HepG2 (cell line): Measurements from ENCODE around the gene MXD1. TPM values are rescaled to one million over a fixed set of nuclear protein-coding genes. Genes with fewer than 3 reads are reported as not detected.

Source experiments
- ATAC-seq: fragments of 200-7000 bp; cut with Tn5 transposase; 3 replicates; pipeline ENCODE4 v1.9.1; 2020; ENCODE audit warnings: mild to moderate bottlenecking, moderate library complexity
- BruUV-seq: library from RNA; stranded (reverse); fragments of 400-500 nt; replicated peaks from 2 replicates; lab custom pipeline; 2021; lab: Mats Ljungman, UMichigan
- CTCF ChIA-PET: fragments of 300-600 bp; formaldehyde crosslinking; extraction: SDS; loops from one replicate; lab custom pipeline; 2021; ENCODE audit warnings: low total read pairs, inconsistent platforms, low intra/inter-chr PET ratio; lab: Yijun Ruan, JAX
- POLR2A ChIA-PET: fragments of 350-600 bp; sonication (Branson Sonifier 250); formaldehyde crosslinking; loops from one replicate; lab custom pipeline; 2020; ENCODE audit warnings: antibody characterized with exemption, inconsistent platforms; lab: Yijun Ruan, JAX
- DNase-seq: peaks from one replicate; pipeline ENCODE4 v3.0.0-alpha.2; 2015; ENCODE audit warnings: low spot score
- FAIRE-seq: peaks from 3 replicates; lab custom pipeline; 2011; peaks lifted over from hg19 to GRCh38; lab: Jason Lieb, UNC
- H2AFZ ChIP-seq: one replicate; pipeline ENCODE4 v1.6.1; 2011; ENCODE audit warnings: low read length, inconsistent platforms
- H3K27ac ChIP-seq: fragments of 300-600 bp; 3 replicates; pipeline ENCODE4 v1.8.0; 2011; ENCODE audit warnings: mixed run types, mild to moderate bottlenecking, mixed read lengths, low read length, inconsistent platforms; ENCODE audit not compliant: insufficient read depth; ENCODE audit errors: extremely low read length
- H3K27me3 ChIP-seq, 2 experiments: fragments of 200-600 bp in 1 of 2; 2 replicates in 1 of 2; 3 replicates in 1 of 2; pipeline versions ENCODE4 v1.6.0 to v1.8.0; 2011; ENCODE audit warnings: low read length in 2 of 2, mild to moderate bottlenecking in 2 of 2, moderate library complexity in 2 of 2, inconsistent platforms in 1 of 2; ENCODE audit not compliant: insufficient read depth in 2 of 2, control insufficient read depth in 1 of 2
- H3K36me3 ChIP-seq, 2 experiments: fragments of 200-600 bp in 1 of 2; replicated peaks in 1 of 2; 2 replicates in 1 of 2; 3 replicates in 1 of 2; pipeline versions ENCODE4 v1.5.1 to v1.8.0; 2011; ENCODE audit warnings: low read length in 2 of 2, inconsistent platforms in 1 of 2; ENCODE audit not compliant: insufficient read depth in 2 of 2, control insufficient read depth in 1 of 2
- H3K4me1 ChIP-seq: 2 replicates; pipeline ENCODE4 v1.5.1; 2012; ENCODE audit warnings: low read length, inconsistent platforms; ENCODE audit not compliant: insufficient read depth
- H3K4me2 ChIP-seq: 2 replicates; pipeline ENCODE4 v1.6.0; 2011; ENCODE audit warnings: low read depth, low read length, inconsistent platforms
- H3K4me3 ChIP-seq, 3 experiments: fragments of 200-600 bp in 1 of 3; sonication (generic), shearing (Covaris generic) in 1 of 3; replicated peaks in 1 of 3; 2 replicates each; pipeline ENCODE4 v1.5.1; 2011 to 2016; ENCODE audit warnings: low read length in 3 of 3, inconsistent platforms in 2 of 3, low read depth in 2 of 3, mild to moderate bottlenecking in 2 of 3, control low read depth in 1 of 3, mixed read lengths in 1 of 3; ENCODE audit not compliant: insufficient read depth in 1 of 3
- H3K79me2 ChIP-seq: one replicate; pipeline ENCODE4 v1.6.1; 2011; ENCODE audit warnings: low read length, inconsistent platforms; ENCODE audit not compliant: insufficient read depth
- H3K9ac ChIP-seq: 2 replicates; pipeline ENCODE4 v1.6.0; 2011; ENCODE audit warnings: mild to moderate bottlenecking, low read depth, low read length, inconsistent platforms; ENCODE audit not compliant: insufficient read depth
- H3K9me3 ChIP-seq: 2 replicates; pipeline ENCODE4 v1.5.1; 2012; ENCODE audit warnings: mild to moderate bottlenecking, low read length
- H4K20me1 ChIP-seq: 2 replicates; pipeline ENCODE4 v1.6.0; 2011; ENCODE audit warnings: inconsistent platforms, mild to moderate bottlenecking, low read length, moderate library complexity; ENCODE audit not compliant: insufficient read depth
- CREBL2 ChIP-seq: sonication (generic); formaldehyde crosslinking; IDR thresholded peaks from 2 replicates; pipeline ENCODE4 v1.8.1; 2023; ENCODE audit warnings: missing genetic modification reagents, mild to moderate bottlenecking, borderline replicate concordance
- FOSL2 ChIP-seq: sonication (generic); formaldehyde crosslinking; IDR thresholded peaks from 2 replicates; pipeline ENCODE4 v1.4.0; 2020; ENCODE audit warnings: missing genetic modification reagents
- GATAD1 ChIP-seq: IDR thresholded peaks from 2 replicates; pipeline ENCODE4 v1.6.1; 2016; ENCODE audit warnings: missing genetic modification reagents, missing compliant biosample characterization
- IKZF5 ChIP-seq: IDR thresholded peaks from 2 replicates; pipeline ENCODE4 v1.6.1; 2018; ENCODE audit warnings: missing genetic modification reagents, mild to moderate bottlenecking, missing compliant biosample characterization
- MXI1 ChIP-seq: IDR thresholded peaks from 3 replicates; pipeline ENCODE4 v1.6.1; 2012; ENCODE audit warnings: low read depth, low read length, inconsistent platforms, borderline replicate concordance
- PBX3 ChIP-seq: sonication (generic); formaldehyde crosslinking; IDR thresholded peaks from 2 replicates; pipeline ENCODE4 v1.8.1; 2023; ENCODE audit warnings: missing genetic modification reagents, inconsistent platforms, borderline replicate concordance
- RNF2 ChIP-seq: fragments of 450-650 bp; conservative IDR thresholded peaks from 2 replicates; pipeline ENCODE4 v1.6.1; 2016; ENCODE audit warnings: low read depth
- TARDBP ChIP-seq: sonication (generic); formaldehyde crosslinking; IDR thresholded peaks from 2 replicates; pipeline ENCODE4 v1.8.0; 2022; ENCODE audit warnings: mild to moderate bottlenecking, missing genetic modification reagents
- TEAD3 ChIP-seq: optimal IDR thresholded peaks from 2 replicates; pipeline ENCODE3; 2016; ENCODE audit warnings: borderline replicate concordance
- TGIF2 ChIP-seq: IDR thresholded peaks from 2 replicates; pipeline ENCODE4 v1.6.1; 2016; ENCODE audit warnings: control low read depth, missing compliant biosample characterization
- ZGPAT ChIP-seq: IDR thresholded peaks from 2 replicates; pipeline ENCODE4 v1.6.1; 2016; ENCODE audit warnings: mild to moderate bottlenecking
- ZNF607 ChIP-seq: sonication (generic); formaldehyde crosslinking; IDR thresholded peaks from 2 replicates; pipeline ENCODE4 v1.5.1; 2020; ENCODE audit warnings: missing genetic modification reagents, mild to moderate bottlenecking, borderline replicate concordance
- ZNF687 ChIP-seq: sonication (generic); formaldehyde crosslinking; IDR thresholded peaks from 2 replicates; pipeline ENCODE4 v1.5.1; 2020; ENCODE audit warnings: mild to moderate bottlenecking, missing genetic modification reagents, moderate library complexity
- WGBS: methylation state at CpG from one replicate; pipeline ENCODE4 v1.1.6; 2017; ENCODE audit warnings: low lambda C conversion rate; 5-methylcytosine and 5-hydroxymethylcytosine counted together
- in situ Hi-C: cut with HindIII; loops from 2 replicates; pipeline ENCODE4 v1.10.0; 2017; ENCODE audit warnings: low pct_unique_long_range_greater_than_20kb; ENCODE audit not compliant: extremely low pct_ligation_motif_present
- intact Hi-C: fragments of 100-400 bp; cut with micrococcal nuclease; formaldehyde crosslinking; loops from one replicate; pipeline ENCODE4 v1.10.0; 2022; ENCODE audit not compliant: unreplicated experiment
- polyA plus RNA-seq, 8 experiments: library from polyadenylated mRNA; depleted of rRNA in 3 of 8; stranded (reverse) in 7 of 8; unstranded in 1 of 8; fragments of >200 nt; fragmentation: Illumina TruSeq in 4 of 8; extraction: Trizol in 4 of 8; gene quantifications; 2 replicates each; pipeline versions ENCODE4 v1.2.1 to v1.2.3, GENCODE V29; 2011 to 2016; ENCODE audit warnings: low read depth in 4 of 8, missing spikeins in 1 of 8, mixed read lengths in 1 of 8; ENCODE audit not compliant: insufficient read depth in 1 of 8
- total RNA-seq, 5 experiments: library from RNA; depleted of rRNA; stranded (reverse); fragments of >200 nt; fragmentation: Illumina TruSeq; extraction: Trizol; gene quantifications; 2 replicates each; pipeline ENCODE4 v1.2.3, GENCODE V29; 2016; ENCODE audit warnings: low read depth in 1 of 5

The MXD1 gene
- total and polyA plus RNA-seq, 2 of the 13 experiments (the other 11 are each of a cell fraction or from before 2014, with no cell fraction given), result 6.4 to 14.9 TPM

- Histone ChIP-seq H2AFZ (no peak overlapping the region), H3K9ac (no peak overlapping the region), H3K4me1 (peaks cover 31% of the 10 kb centered on the region), H3K27ac (no peak overlapping the region), H3K4me2 (peak overlapping the region; percentile 27), H3K36me3 (no peaks in the 10 kb centered on the region), H3K79me2 (no peaks in the 10 kb centered on the region), H3K4me3 (no peak overlapping the region), H4K20me1 (no peaks in the 10 kb centered on the region), H3K27me3 (peaks cover 0 to 25% of the 10 kb centered on the region in 2 experiments; a peak in 2 of 5 replicates), H3K9me3 (no peaks in the 10 kb centered on the region)
- POLR2A ChIA-PET, result interaction anchor here (1.0 to 3.3 kb wide), 4 partner anchors 9 to 40 kb away, joined by 3 to 20 read pairs (median 3); partner anchors contain the start of gene MXD1
- CTCF ChIA-PET, result no interaction called here
- WGBS, result 83% methylated on average over 3 of the region's 11 CpGs
- in situ Hi-C loops, result no loop called here
- TF ChIP-seq ZNF687 (CRISPR knock-in tag) (peak; percentile 48; the same call in 1 of the 2 replicates), ZGPAT (CRISPR knock-in tag) (no peak), CREBL2 (no peak), TARDBP (CRISPR knock-in tag) (no peak), GATAD1 (CRISPR knock-in tag) (no peak), MXI1 (peak; percentile 33; the same call in 1 of the 3 replicates), TEAD3 (CRISPR knock-in tag) (peak; percentile 43), IKZF5 (CRISPR knock-in tag) (no peak), PBX3 (no peak), ZNF607 (no peak), TGIF2 (CRISPR knock-in tag) (no peak), RNF2 (no peak), FOSL2 (CRISPR knock-in tag) (0 out of 2 replicates have a peak, but pooled peaks have one; percentile 27)
- peak; percentile 83 for ATAC-seq
- BruUV-seq, result no TSS peak
- DNase-seq, result peak; percentile 26
- intact Hi-C loops, result no loop called here
- no peak for FAIRE-seq
These were observed 40.1 kb downstream of the MXD1 start for GRCh38 chr2:69955029-69955428.
